ENCODE data around the gene MCCC1. TPM values are rescaled to one million over a fixed set of nuclear protein-coding genes. Genes with fewer than 3 reads are reported as not detected.
A peak's percentile ranks its signal among the peaks of the same experiment; 100 is the strongest.

The MCCC1 gene
- total RNA-seq, 1 donor: 14.7 TPM

GRCh38 chr3:183131735-183132134, 32.4 kb upstream of the MCCC1 start:
- H3K4me3 ChIP-seq (ENCODE audit: low read depth, low read length): no peak overlapping the region
- no peak for DNase-seq (ENCODE audit: low read depth)
- no peak for TF ChIP-seq CTCF (IDR thresholded peaks at IDR 0.05; ENCODE audit: insufficient read depth, low read depth, low read length)

GRCh38 chr3:183131186-183131725, 32.0 kb upstream of the MCCC1 start:
- DNase-seq (ENCODE audit: low read depth): no peak
- TF ChIP-seq CTCF (IDR thresholded peaks at IDR 0.05; ENCODE audit: insufficient read depth, low read depth, low read length): no peak
- H3K4me3 ChIP-seq (ENCODE audit: low read depth, low read length): no peak overlapping the region

- no peak for DNase-seq (ENCODE audit: low read depth)
Measured at GRCh38 chr3:183129243-183129642, 29.9 kb upstream of the MCCC1 start.

GRCh38 chr3:183128709-183129108, 29.4 kb upstream of the MCCC1 start:
- no peak for TF ChIP-seq CTCF (IDR thresholded peaks at IDR 0.05; ENCODE audit: insufficient read depth, low read depth, low read length)
- DNase-seq (ENCODE audit: low read depth): no peak
- H3K4me3 ChIP-seq (ENCODE audit: low read depth, low read length): no peak overlapping the region

More at GRCh38 chr3:183129243-183129642, 29.9 kb upstream of the MCCC1 start:
- no peak overlapping the region for H3K4me3 ChIP-seq (ENCODE audit: low read depth, low read length)
- no peak for TF ChIP-seq CTCF (IDR thresholded peaks at IDR 0.05; ENCODE audit: insufficient read depth, low read depth, low read length)

GRCh38 chr3:183123891-183124290, 24.6 kb upstream of the MCCC1 start:
- no peak for TF ChIP-seq CTCF (IDR thresholded peaks at IDR 0.05; ENCODE audit: insufficient read depth, low read depth, low read length)
- DNase-seq (ENCODE audit: low read depth): no peak
- no peak overlapping the region for H3K4me3 ChIP-seq (ENCODE audit: low read depth, low read length)

- peak; percentile 79 for TF ChIP-seq CTCF (IDR thresholded peaks at IDR 0.05; ENCODE audit: insufficient read depth, low read depth, low read length)
- peak; percentile 64 for DNase-seq (ENCODE audit: low read depth)
- H3K4me3 ChIP-seq (ENCODE audit: low read depth, low read length): no peak overlapping the region
Measured at GRCh38 chr3:183122257-183122932, 23.1 kb upstream of the MCCC1 start.
